GM19328 (cell line): ENCODE measurements around the gene FRYL.

Experiments used
- ATAC-seq: cut with Tn5 transposase; IDR thresholded peaks from one replicate; pipeline ENCODE4 v1.9.1; 2021; ENCODE audit warnings: mild to moderate bottlenecking, moderate library complexity; ENCODE audit not compliant: unreplicated experiment

FRYL gene

DNA sequence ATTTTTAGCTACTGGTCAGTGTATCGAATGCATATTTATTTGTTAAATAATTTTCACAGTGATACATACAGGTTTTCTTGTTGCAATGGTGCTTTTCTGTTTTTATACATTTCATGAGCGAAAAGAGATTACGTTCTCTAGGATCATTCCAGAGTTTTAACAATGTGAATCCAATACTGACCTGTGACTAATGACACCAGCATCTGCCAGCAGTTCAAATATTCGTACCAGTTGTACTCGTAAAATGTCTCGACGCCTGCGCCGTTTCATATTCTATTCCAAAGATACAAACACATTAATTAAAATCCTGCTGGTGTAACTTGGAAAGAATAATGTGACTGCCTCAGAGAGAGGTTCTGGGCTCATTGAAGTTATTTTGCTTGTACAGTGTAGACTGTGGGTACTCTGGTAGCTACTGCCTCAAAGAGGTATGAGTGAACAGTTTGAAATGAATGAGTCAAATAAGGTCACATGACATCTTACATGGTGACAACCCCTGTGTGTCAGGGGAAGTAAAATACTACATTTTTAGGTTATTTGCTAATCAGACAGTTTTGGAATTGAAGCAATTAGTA, 209.3 kb downstream of the FRYL start:
- no peak for ATAC-seq

- ATAC-seq: no peak
Observed at GRCh38 chr4:48566034-48566384, 214.1 kb downstream of the FRYL start.

- ATAC-seq: no peak
Observed at GRCh38 chr4:48565362-48566033, 214.6 kb downstream of the FRYL start.

GRCh38 chr4:48564151-48564550, 215.9 kb downstream of the FRYL start:
- ATAC-seq: no peak

- no peak for ATAC-seq
Observed at GRCh38 chr4:48558819-48559218, 221.3 kb downstream of the FRYL start.

- ATAC-seq: no peak
Observed at GRCh38 chr4:48558026-48558425, 222.1 kb downstream of the FRYL start.

- ATAC-seq: no peak
Observed at GRCh38 chr4:48557478-48557877, 222.6 kb downstream of the FRYL start.

DNA sequence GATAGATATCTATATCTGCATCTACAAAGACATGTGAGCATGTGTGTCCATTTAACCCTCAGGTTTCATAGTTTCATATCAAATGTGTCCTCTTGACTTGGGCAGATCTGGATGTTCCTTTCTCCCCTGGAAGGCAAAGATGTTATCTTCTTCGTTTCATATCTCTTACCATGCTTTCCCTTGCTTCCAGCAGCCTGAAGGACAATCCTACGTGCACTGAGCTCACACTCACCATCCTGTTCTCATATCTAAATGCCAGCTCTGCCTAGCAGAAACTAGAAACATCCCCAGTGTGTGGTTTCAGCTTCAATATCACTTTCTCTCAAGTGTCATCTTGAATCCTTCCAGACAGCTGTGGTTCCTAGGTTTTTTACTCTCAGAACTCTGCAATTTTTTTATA, 223.8 kb downstream of the FRYL start:
- ATAC-seq: no peak

DNA sequence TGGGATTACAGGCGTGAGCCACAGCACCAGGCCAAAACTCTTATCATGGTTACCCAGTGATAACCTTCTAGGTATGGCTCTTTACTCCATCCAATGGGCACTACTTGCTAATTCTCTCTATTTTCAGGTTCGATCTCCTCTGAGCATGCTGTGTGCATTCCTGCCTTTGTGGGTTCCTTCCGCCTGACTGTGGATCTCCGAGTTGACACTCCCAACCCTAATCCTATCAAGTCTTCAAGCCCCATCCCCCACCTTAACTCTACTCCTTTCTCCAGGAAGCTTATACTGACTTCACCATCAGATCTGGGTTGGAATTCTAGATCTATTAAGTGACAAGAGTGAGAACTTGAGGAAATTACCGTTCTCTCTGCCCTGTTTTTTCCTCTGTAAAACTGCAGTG, 225.5 kb downstream of the FRYL start:
- ATAC-seq: no peak

- no peak for ATAC-seq
Observed at GRCh38 chr4:48553720-48554119, 226.4 kb downstream of the FRYL start.

DNA sequence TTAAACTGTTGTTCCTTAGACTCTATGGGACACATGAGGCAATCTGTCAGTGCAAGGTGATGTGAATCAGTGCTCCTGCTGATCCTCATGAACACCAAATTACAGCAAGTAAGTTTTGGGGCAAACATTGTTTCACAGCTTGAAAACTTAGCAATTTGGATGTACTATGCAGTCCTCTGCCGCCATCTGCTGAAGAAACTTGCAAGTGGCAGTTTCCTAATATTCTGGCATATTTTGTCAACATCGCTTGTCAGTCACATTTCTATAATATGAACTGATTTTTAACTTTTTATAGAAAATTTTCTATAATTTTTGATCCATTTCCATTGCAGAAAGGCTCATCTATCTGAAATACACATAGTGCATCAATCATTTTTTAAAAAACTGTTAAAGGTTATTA, 233.7 kb downstream of the FRYL start:
- ATAC-seq: no peak

GRCh38 chr4:48543796-48544195, 236.3 kb downstream of the FRYL start:
- no peak for ATAC-seq

- no peak for ATAC-seq
Observed at GRCh38 chr4:48542888-48543287, 237.2 kb downstream of the FRYL start.

- no peak for ATAC-seq
Observed at GRCh38 chr4:48539597-48539996, 240.5 kb downstream of the FRYL start.

GRCh38 chr4:48538358-48538757, 241.7 kb downstream of the FRYL start:
- ATAC-seq: no peak

DNA sequence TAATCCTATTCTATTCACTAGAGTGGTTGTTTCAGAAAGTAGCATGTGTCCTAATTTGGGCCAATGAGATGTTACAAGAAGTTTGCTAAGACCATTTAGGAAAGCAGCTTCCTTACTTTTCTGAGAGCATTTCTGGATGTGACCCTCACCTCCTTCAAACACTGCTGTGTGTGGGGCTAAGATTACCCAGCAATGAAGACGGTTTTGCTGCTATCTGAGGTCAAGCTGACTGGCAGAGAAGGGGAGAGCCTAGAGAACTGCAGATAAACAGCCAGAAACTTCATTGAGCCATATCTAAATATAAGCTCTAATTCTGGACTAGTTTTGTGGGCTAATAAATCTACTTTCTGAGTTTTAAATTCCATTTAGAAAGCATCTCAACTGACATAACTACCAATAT, 253.7 kb downstream of the FRYL start:
- no peak for ATAC-seq

- ATAC-seq: no peak
Observed at GRCh38 chr4:48518143-48518542, 261.9 kb downstream of the FRYL start.

DNA sequence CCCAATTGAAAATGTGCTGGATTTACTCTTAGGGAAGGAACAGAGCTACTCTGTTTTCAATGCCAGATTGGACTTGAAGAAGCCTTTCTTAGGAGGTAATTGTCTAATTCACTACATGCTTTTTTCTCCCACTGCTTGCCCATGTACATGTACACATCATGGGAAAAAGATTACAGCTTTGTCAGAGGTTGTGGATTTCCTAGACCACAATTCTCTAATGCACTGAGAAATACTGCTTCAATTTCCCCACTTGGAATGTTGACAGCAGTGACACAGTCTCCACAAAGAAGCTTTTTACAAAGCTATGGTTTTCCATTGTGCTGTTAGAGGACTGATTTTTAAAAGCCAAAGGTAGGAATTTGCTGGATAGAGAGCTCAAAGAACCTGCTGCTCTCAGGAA, 270.5 kb downstream of the FRYL start:
- ATAC-seq: no peak

DNA sequence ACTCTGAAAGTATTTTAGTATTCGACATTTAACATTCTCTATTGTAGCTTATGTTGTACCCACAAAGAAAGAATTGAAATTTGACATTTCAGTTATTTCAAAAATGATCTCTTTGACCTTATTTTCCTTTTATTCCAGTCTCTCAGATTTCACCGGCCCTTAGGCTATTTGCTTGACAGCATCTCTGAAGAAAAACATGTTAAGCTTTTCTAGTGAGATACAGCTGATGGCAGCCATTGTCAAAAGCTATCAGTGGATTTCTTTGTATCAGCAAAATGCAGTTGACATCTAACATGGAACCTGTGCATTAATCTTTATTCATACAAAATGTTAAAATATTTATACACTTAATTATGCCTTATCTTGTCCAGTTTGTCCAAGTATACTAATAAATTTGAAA, 273.4 kb downstream of the FRYL start:
- no peak for ATAC-seq

GRCh38 chr4:48504352-48504751, 275.7 kb downstream of the FRYL start:
- ATAC-seq: no peak

GRCh38 chr4:48504026-48504330, 276.1 kb downstream of the FRYL start:
- no peak for ATAC-seq

DNA sequence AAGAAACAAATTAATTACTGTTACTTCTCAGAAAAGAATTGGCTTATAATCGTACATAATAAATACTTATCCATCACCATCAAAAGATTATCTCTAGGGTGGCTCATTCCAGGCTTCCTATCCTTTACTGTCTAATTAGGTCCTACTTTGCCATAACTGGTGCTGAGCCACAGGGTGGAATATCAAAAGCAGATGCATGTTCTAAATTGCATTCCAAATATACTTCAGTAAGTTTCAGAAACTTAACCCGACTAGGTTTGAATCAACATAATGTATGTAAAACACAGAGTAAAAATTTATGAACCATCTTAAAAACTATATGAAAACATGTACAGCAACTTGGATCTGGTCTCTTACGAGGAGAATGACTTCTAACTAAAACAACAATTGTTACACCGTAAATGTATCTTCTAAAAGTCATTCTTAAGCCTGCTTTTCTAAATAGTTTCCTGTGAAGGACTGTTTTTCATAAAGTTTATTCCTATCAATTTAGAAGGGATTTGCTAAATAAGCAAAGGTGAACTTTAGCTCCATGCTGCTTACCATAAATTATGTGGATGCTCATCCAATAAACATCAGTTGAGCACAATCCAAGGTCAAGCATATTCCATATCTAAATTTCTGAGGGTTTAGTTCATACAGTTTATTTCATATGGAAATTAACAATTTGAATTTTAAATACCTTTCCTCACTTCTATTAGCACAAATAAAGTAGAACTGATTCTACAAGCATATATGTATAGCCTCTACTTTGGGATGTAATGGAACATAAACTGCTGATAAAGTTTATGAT, 276.6 kb downstream of the FRYL start:
- no peak for ATAC-seq
